Heart left ventricle (tissue), 16 donors: ENCODE measurements around the gene ARF3. TPM values are rescaled to one million over a fixed set of nuclear protein-coding genes. Genes with fewer than 3 reads are reported as not detected.

Experiments used
- ATAC-seq, 4 donors: fragments of 200-7000 bp; cut with Tn5 transposase; one replicate each; pipeline ENCODE4 v1.9.1; 2020 to 2022; ENCODE audit warnings: moderate library complexity in 4 of 4, mild to moderate bottlenecking in 3 of 4, moderate number of reproducible peaks in 1 of 4
- DNase-seq, 5 donors: peaks; one replicate each; pipeline ENCODE4 v3.0.0-alpha.2; 2020
- H3K27ac ChIP-seq, 12 donors: fragments of 200-600 bp; sonication (generic) in 4 of 12; one replicate each; pipeline versions ENCODE4 v1.5.0 to v1.8.0; 2016 to 2022; ENCODE audit warnings: mild to moderate bottlenecking in 2 of 12
- H3K27me3 ChIP-seq, 9 donors: fragments of 200-600 bp; sonication (generic) in 2 of 9; one replicate each; pipeline versions ENCODE4 v1.5.1 to v1.8.0; 2016 to 2022; ENCODE audit warnings: mild to moderate bottlenecking in 3 of 9
- H3K36me3 ChIP-seq, 9 donors: fragments of 200-600 bp; sonication (generic) in 2 of 9; one replicate each; pipeline versions ENCODE4 v1.5.0 to v1.8.0; 2018 to 2022; ENCODE audit warnings: mild to moderate bottlenecking in 2 of 9
- H3K4me1 ChIP-seq, 12 donors: fragments of 200-600 bp; sonication (generic) in 4 of 12; one replicate each; pipeline versions ENCODE4 v1.5.0 to v1.8.0; 2016 to 2022; ENCODE audit warnings: mild to moderate bottlenecking in 3 of 12
- H3K4me3 ChIP-seq, 12 donors: fragments of 200-600 bp; sonication (generic) in 4 of 12; one replicate each; pipeline versions ENCODE4 v1.5.0 to v1.8.0; 2017 to 2022; ENCODE audit warnings: mild to moderate bottlenecking in 9 of 12, moderate library complexity in 4 of 12
- H3K9me3 ChIP-seq, 12 donors: fragments of 200-600 bp; sonication (generic) in 4 of 12; one replicate each; pipeline versions ENCODE4 v1.5.0 to v1.8.0; 2016 to 2022; ENCODE audit warnings: mild to moderate bottlenecking in 1 of 12
- POLR2A ChIP-seq, 2 donors: fragments of 450-650 bp; IDR thresholded peaks; one replicate each; pipeline ENCODE4 v1.6.1; 2017; ENCODE audit warnings: antibody characterized with exemption in 2 of 2, mild to moderate bottlenecking in 2 of 2, moderate library complexity in 2 of 2
- WGBS, 4 donors: extraction: QIAGEN DNeasy Blood & Tissue Kit in 2 of 4; methylation state at CpG; one replicate each; pipeline versions ENCODE4 v1.1.5 to v1.1.7; 2013 to 2018; 5-methylcytosine and 5-hydroxymethylcytosine counted together
- intact Hi-C, 10 donors: fragments of 100-400 bp; cut with DNase I; formaldehyde crosslinking; loops; one replicate each; pipeline versions ENCODE4 v1.11.1 to v1.14.2; 2022
- polyA plus RNA-seq, 2 donors: library from polyadenylated mRNA; stranded (reverse); fragments of 200-250 nt; gene quantifications; one replicate each; pipeline ENCODE4 v1.2.3, GENCODE V29; 2013
- total RNA-seq, 9 donors: library from RNA; depleted of rRNA in 2 of 9; stranded (reverse); fragments of >200 nt in 2 of 9; fragmentation: NEBNext Ultra II Directional in 3 of 9; extraction: Animal tissue kit (Norgen Biotek cat#: 25700) in 3 of 9; gene quantifications; one replicate each; pipeline versions ENCODE4 v1.1.0 to v1.2.4, GENCODE V29; 2016 to 2023
- TF ChIP-seq, protein P1 (sequence below), 12 donors: fragments of 200-600 bp; sonication (generic) in 4 of 12; IDR thresholded peaks; one replicate each; pipeline versions ENCODE4 v1.5.0 to v1.8.0; 2018 to 2022; ENCODE audit warnings: antibody characterized with exemption in 12 of 12, mild to moderate bottlenecking in 5 of 12
- donor health status: ischemic (EF 13 %, LVEDD 7.1; RV severe dilation, severe dysfunction).
- donor health status: healthy with polysubstance abuse.
- donor health status: DM: no; HTN: yes; CAD: no.
- donor health status: DM: no; HTN: no; CAD: no.
- donor health status: ischemic (EF 25% LVEDD 6.9; RV normal size, moderate dysfunction).
- donor health status: ischemic (EF 25% LVEDD 5.7; RV mildly dilated, moderate dysfunction).
- donor health status: healthy.
- donor health status: DM: yes; HTN: yes; CAD: no.
- donor health status: ischemic (EF 35%, LVEDD 5.7; RV mildly dilated, moderate dysfunction).
- donor health status: nonischemic (EF 11% LVEDD 7.7; RV severe dilation, severe dysfunction).
- donor health status: DM: yes; HTN: yes; CAD: no.
- donor health status: PGD.
- donor health status: ischemic (EF 29% LVEDD 5.4; RV normal size, mild dysfunction).
- donor health status: nonischemic (EF 23%, LVEDD 6.1; RV moderate dilation, normal function).

ARF3 gene
- total and polyA plus RNA-seq, 11 donors = 35.8 to 130 (median 54.0) TPM

DNA sequence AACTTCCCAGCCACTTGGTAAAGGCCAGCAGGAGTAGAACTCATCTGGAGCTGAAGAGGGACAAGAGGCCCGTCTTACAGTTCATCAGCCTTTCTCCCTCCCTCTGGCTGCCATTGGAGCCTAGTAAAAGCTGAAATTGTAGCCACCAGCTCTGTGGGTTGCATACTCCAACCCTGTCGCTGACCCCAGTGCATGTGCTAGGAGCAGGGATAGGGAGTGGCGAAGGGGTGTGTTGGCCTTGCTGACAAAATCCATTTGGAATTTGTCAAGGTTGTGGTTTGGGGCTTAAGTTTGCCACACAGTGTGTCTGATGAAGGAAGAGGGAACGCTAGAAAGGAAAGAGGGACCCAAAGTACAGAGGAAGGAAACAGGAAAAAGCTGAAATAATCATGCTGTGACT lies 4.0 kb upstream of the ARF3 start:
- no peak for DNase-seq
- no peak overlapping the region for H3K27ac ChIP-seq
- intact Hi-C loops = no loop called here
- H3K4me1 ChIP-seq = peaks cover 0 to 13% (median 5%) of the 10 kb centered on the region in 12 donors
- no peak for TF ChIP-seq POLR2A (IDR thresholded peaks at IDR 0.05)
- TF ChIP-seq, protein P1, sequence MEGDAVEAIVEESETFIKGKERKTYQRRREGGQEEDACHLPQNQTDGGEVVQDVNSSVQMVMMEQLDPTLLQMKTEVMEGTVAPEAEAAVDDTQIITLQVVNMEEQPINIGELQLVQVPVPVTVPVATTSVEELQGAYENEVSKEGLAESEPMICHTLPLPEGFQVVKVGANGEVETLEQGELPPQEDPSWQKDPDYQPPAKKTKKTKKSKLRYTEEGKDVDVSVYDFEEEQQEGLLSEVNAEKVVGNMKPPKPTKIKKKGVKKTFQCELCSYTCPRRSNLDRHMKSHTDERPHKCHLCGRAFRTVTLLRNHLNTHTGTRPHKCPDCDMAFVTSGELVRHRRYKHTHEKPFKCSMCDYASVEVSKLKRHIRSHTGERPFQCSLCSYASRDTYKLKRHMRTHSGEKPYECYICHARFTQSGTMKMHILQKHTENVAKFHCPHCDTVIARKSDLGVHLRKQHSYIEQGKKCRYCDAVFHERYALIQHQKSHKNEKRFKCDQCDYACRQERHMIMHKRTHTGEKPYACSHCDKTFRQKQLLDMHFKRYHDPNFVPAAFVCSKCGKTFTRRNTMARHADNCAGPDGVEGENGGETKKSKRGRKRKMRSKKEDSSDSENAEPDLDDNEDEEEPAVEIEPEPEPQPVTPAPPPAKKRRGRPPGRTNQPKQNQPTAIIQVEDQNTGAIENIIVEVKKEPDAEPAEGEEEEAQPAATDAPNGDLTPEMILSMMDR (IDR thresholded peaks at IDR 0.05) = no peak
- no peaks in the 10 kb centered on the region for H3K9me3 ChIP-seq
- peaks cover 0 to 17% (median 0%) of the 10 kb centered on the region in 9 donors for H3K27me3 ChIP-seq
- H3K4me3 ChIP-seq = no peak overlapping the region
- ATAC-seq = no peak
- no peaks in the 10 kb centered on the region for H3K36me3 ChIP-seq
- 34 to 55% (median 50%) methylated on average over 4 of the region's 4 CpGs for WGBS, 4 donors

DNA sequence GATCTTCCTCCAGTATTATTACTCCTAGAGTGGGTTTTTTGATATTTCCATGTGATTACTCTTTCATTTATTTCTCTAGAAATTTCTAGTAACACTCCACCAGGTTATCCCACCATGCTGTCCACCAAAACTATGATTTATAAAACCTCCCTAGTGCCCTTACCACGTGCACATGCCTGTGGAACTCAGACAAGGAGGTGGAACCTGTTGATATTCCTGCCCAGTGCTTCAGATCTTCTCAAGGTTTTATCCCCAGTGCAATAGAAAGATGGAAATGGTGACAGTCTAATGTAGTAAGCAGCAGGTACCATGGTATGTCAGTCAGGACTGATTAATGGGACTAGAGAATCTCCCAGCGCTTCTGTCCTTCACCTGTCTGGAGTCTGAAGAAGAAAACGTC lies 3.5 kb upstream of the ARF3 start:
- Histone ChIP-seq H3K4me3 (no peak overlapping the region), H3K36me3 (no peaks in the 10 kb centered on the region), H3K9me3 (no peaks in the 10 kb centered on the region), H3K27me3 (peaks cover 0 to 16% (median 0%) of the 10 kb centered on the region in 9 donors), H3K4me1 (peaks cover 0 to 18% (median 9%) of the 10 kb centered on the region in 12 donors), H3K27ac (no peak overlapping the region)
- WGBS, 4 donors = 65 to 73% (median 68%) methylated on average over 3 of the region's 3 CpGs
- intact Hi-C loops = no loop called here
- no peak for TF ChIP-seq POLR2A (IDR thresholded peaks at IDR 0.05)
- TF ChIP-seq, protein P1 (IDR thresholded peaks at IDR 0.05) = no peak
- DNase-seq (no peak), ATAC-seq (no peak)

GRCh38 chr12:48958049-48958388 lies 732 bp upstream of the ARF3 start:
- H3K27ac ChIP-seq = peak overlapping the region in 2 of 12 donors; percentile 85 to 93
- H3K9me3 ChIP-seq = no peaks in the 10 kb centered on the region
- H3K4me1 ChIP-seq = peaks cover 4 to 36% (median 23%) of the 10 kb centered on the region in 12 donors
- TF ChIP-seq POLR2A (IDR thresholded peaks at IDR 0.05) = no peak
- TF ChIP-seq, protein P1 (IDR thresholded peaks at IDR 0.05) = no peak
- ATAC-seq = no peak
- no peaks in the 10 kb centered on the region for H3K27me3 ChIP-seq
- intact Hi-C loops = no loop called here
- WGBS, 4 donors = 32 to 42% (median 39%) methylated on average over 3 of the region's 3 CpGs
- peaks cover 0 to 13% (median under 1%) of the 10 kb centered on the region in 9 donors for H3K36me3 ChIP-seq
- DNase-seq = no peak
- H3K4me3 ChIP-seq = peak overlapping the region in 10 of 12 donors; percentile 64 to 99 (median 93)

- Histone ChIP-seq H3K27me3 (no peaks in the 10 kb centered on the region), H3K27ac (peak overlapping the region; percentile 23 to 93 (median 84)), H3K9me3 (no peaks in the 10 kb centered on the region), H3K4me1 (peaks cover 4 to 39% (median 23%) of the 10 kb centered on the region in 12 donors), H3K36me3 (peaks cover 0 to 25% (median 7%) of the 10 kb centered on the region in 9 donors), H3K4me3 (peak overlapping the region; percentile 64 to 99 (median 93))
- WGBS, 4 donors = 1 to 5% (median 2%) methylated on average over 22 to 29 of the region's 29 CpGs
- ATAC-seq = peak; percentile 89 to 95 (median 92)
- intact Hi-C loops = no loop called here
- peak; percentile 86 to 91 (median 88) for DNase-seq
- TF ChIP-seq, protein P1 (IDR thresholded peaks at IDR 0.05) = peak in 1 of 12 donors; percentile 12
- TF ChIP-seq POLR2A (IDR thresholded peaks at IDR 0.05) = no peak
Measured at GRCh38 chr12:48956279-48957140, 777 bp downstream of the ARF3 start.
